ENCODE data around the gene LDLRAD3. TPM values are rescaled to one million over a fixed set of nuclear protein-coding genes. Genes with fewer than 3 reads are reported as not detected.
A peak's percentile ranks its signal among the peaks of the same experiment; 100 is the strongest.

Gene LDLRAD3
- total RNA-seq, 1 donor from 2014 or later: 32.5 TPM

- peak; percentile 44 for DNase-seq (ENCODE audit: low read depth)
These were observed 251.9 kb downstream of the LDLRAD3 start for GRCh38 chr11:36195496-36196354.

GRCh38 chr11:36196411-36196998 is 252.6 kb downstream of the LDLRAD3 start:
- DNase-seq (ENCODE audit: low read depth): no peak

GRCh38 chr11:36201411-36201810 is 257.5 kb downstream of the LDLRAD3 start:
- DNase-seq (ENCODE audit: low read depth): no peak

- no peak for DNase-seq (ENCODE audit: low read depth)
These were observed 261.7 kb downstream of the LDLRAD3 start for GRCh38 chr11:36205536-36205935.

GRCh38 chr11:36210529-36210928 is 266.7 kb downstream of the LDLRAD3 start:
- DNase-seq (ENCODE audit: low read depth): no peak

- no peak for DNase-seq (ENCODE audit: low read depth)
These were observed 268.0 kb downstream of the LDLRAD3 start for GRCh38 chr11:36211761-36212430.

- DNase-seq (ENCODE audit: low read depth): no peak
These were observed 268.9 kb downstream of the LDLRAD3 start for GRCh38 chr11:36212564-36213392.

- DNase-seq (ENCODE audit: low read depth): no peak
These were observed 269.6 kb downstream of the LDLRAD3 start for GRCh38 chr11:36213393-36213840.

- no peak for DNase-seq (ENCODE audit: low read depth)
These were observed 270.6 kb downstream of the LDLRAD3 start for GRCh38 chr11:36214480-36214879.

GRCh38 chr11:36214976-36215692 is 271.3 kb downstream of the LDLRAD3 start:
- DNase-seq (ENCODE audit: low read depth): peak; percentile 45

GRCh38 chr11:36215693-36216060 is 271.8 kb downstream of the LDLRAD3 start:
- no peak for DNase-seq (ENCODE audit: low read depth)

GRCh38 chr11:36216061-36216615 is 272.3 kb downstream of the LDLRAD3 start:
- no peak for DNase-seq (ENCODE audit: low read depth)

- no peak for DNase-seq (ENCODE audit: low read depth)
These were observed 274.5 kb downstream of the LDLRAD3 start for GRCh38 chr11:36218283-36218921.

- no peak for DNase-seq (ENCODE audit: low read depth)
These were observed 276.1 kb downstream of the LDLRAD3 start for GRCh38 chr11:36219996-36220395.

GRCh38 chr11:36222831-36223635 is 279.2 kb downstream of the LDLRAD3 start:
- no peak for DNase-seq (ENCODE audit: low read depth)

GRCh38 chr11:36224209-36224882 is 280.5 kb downstream of the LDLRAD3 start:
- no peak for DNase-seq (ENCODE audit: low read depth)

GRCh38 chr11:36227044-36227443 is 283.2 kb downstream of the LDLRAD3 start:
- DNase-seq (ENCODE audit: low read depth): no peak

- DNase-seq (ENCODE audit: low read depth): no peak
These were observed 284.8 kb downstream of the LDLRAD3 start for GRCh38 chr11:36228689-36229088.

Measured in myocyte (in vitro differentiated cells).